Activated CD4-positive, alpha-beta T cell treated with anti-CD3 and anti-CD28 coated beads for 4 hours (primary cell): ENCODE data around the gene CCDC134.
A peak's percentile ranks its signal among the peaks of the same experiment; 100 is the strongest.

ENCODE experiments used
- DNase-seq, 2 donors: peaks; one replicate each; pipeline ENCODE4 v3.0.0-alpha.2; 2020

CCDC134 gene

GRCh38 chr22:41800348-41801146, at the start of gene CCDC134:
Gene CCDC134 (plus strand): TSS chr22:41800679. CDS start chr22:41808891, 8,212 bp downstream.
- DNase-seq: peak; percentile 84 to 87

DNA sequence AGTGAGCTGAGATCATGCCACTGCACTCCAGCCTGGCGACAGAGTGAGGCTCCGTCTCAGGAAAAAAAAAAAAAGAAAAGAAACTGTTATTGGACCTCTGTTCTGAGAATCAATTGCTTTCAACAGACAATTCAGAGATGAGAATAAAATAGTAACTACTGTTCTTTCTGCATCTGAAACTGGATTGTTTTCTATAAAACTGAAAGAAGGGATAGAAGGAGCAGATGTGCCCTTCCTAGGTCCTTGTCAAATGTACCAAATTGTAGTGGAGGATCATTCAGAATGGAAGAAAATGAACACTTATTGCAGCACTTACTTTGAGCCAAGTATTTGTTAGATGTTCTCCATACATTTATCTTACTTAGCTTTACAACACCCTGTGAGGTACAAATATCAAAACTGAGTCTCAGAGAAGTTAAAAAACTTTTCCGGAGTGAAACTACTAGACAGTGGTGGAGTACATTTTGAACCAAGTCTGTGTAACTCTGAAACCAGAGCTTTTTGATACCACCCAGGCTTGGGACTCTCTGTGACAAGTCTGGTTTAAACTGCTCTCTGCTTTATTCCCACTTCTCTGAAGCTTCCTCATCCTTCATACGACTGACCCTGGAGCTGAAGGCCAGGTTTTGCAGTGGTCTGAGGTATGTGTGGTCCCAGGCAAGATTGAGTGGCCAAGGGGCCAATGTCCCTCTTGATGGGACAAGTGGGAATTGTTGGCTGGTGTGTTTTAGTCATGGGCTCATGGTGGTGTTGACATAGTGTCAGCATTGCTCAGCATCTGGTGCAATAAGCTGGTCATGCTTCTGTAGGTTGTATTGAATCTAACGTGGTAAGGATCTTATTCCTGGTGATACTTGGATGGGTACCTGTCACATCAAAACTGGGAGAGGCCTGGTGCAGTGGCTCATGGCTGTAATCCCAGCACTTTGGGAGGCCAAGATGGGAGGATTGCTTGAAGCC, 48.2 kb upstream of the CCDC134 start:
- no peak for DNase-seq

DNA sequence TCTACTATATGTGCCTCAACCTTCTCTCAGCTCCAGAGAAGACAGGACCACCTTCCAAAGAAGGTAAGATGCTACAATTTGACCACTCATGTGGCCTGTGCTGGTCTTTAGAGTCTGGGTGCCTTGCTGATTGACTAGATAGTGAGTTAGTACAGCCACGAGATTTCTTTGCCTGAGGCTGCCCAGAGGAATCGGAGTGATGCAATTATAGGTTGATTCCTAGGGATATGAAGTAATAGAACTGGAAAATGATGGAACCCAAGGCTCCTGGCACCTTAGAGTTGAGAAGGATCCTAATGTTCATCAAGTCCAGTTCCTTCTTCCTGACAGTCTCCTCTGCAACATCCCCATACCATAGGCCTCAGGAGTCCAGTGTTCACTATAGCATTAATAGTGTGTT, 46.5 kb upstream of the CCDC134 start:
- no peak for DNase-seq

DNA sequence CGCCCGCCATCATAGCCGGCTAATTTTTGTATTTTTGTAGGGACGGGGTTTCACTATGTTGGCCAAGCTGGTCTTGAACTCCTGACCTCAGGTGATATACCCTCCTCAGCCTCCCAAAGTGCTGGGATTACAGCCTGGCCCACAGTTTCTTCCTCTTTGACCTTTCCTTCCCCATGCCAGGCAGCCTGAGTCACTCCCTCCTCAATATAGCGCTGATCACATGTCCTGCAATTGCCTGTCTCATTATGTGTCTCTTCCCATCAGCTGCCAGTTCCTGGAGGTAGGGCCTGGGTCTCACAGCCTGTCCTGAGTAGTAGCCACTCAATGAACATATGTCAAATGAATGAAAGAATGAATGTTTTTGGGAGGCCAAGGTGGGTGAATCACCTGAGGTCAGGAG, 43.0 kb upstream of the CCDC134 start:
- DNase-seq: no peak

DNA sequence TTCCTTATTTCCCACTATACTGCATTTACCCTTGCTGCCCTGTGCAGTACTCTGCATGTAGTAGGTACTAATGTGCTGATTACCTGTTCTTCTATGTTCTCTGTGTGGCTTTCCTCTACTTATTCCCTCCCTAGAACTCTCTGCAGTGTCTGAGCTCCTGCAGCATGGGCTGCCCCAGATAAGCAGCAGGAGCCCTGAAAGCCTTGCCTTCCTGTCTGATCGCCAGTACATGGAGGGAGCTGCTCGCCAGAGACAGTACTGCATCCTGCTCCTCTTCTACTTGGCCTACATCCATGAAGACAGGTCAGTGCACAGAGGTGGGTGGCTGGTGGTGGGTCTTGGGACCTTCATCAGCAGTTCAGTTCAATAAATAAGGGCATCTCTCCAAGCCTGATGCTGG, 42.2 kb upstream of the CCDC134 start:
- DNase-seq: no peak

GRCh38 chr22:41762980-41763779, 37.3 kb upstream of the CCDC134 start:
- DNase-seq: peak in 1 of 2 donors; percentile 8

- no peak for DNase-seq
Measured at GRCh38 chr22:41766476-41766875, 34.0 kb upstream of the CCDC134 start.

GRCh38 chr22:41768430-41768829, 32.0 kb upstream of the CCDC134 start:
- DNase-seq: no peak

DNA sequence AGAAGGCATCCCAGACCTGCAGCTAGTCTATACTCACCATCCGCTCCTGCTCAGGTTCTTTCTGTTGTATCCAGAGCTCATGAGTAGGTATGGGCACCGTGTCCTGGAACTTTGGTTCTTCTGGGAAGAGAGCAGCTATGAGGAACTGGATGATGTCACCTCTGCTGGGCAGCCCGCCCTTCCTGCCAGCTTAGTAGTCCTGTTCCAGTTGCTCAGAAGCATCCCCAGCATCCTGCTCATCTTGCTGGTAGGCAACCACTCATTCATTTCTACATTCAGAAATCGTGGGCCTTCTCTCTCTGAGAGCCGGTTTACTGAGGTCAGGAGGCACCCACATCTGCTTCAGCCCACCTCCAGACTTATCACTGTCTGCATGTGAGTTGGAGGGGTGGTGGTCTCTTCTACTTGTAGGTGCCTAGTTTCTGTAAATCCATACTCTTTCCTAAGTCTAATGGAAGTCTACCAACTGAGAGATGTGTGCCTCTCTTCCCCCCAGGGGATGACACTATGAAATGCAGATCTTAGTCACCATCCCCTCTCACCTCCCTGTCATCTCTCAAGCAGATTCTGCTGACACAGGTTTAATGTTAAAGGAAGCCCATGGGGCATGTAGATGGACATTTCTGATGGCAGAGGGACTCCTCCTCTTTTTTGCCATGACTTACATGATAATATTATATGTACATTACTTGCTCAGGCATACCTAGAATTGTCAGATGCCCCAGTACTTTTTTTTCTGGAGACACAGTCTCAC, 29.6 kb upstream of the CCDC134 start:
- DNase-seq: no peak

DNA sequence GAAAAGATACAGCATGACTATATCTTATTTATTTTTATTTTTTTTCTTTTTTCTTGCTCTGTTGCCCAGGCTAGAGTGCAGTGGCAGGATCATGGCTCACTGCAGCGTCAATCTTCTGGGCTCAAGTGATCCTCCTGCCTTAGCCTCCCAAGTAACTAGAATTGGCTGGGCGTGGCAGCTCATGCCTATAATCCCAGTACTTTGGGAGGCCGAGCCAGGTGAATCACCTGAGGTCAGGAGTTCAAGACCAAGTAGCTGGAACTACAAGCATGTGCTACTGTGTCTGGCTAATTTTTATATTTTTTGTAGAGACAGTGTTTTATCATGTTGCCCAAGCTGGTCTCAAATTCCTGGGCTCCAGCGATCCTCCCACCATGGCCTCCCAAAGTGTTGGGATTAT, 28.3 kb upstream of the CCDC134 start:
- no peak for DNase-seq

DNA sequence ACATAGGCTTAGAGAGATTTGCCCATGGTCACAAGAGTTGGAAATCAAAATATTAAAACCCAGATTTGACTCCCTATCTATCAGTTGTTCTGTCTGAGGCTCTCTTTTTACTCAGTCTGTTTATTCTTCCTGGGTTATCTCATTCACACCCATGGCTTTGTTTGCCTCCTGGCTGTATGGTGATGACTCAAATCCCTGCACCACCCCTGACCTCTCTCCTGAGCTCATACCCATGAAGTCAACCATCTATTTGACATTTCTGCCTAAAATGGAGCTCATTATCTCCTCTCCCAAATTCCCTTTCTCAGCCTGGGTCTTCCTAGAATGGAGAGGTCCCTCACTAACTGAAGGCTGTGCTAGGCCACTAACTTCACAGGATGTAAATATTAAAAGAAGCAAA, 27.8 kb upstream of the CCDC134 start:
- no peak for DNase-seq

GRCh38 chr22:41775338-41775737, 25.1 kb upstream of the CCDC134 start:
- no peak for DNase-seq

- no peak for DNase-seq
Measured at GRCh38 chr22:41775976-41776375, 24.5 kb upstream of the CCDC134 start.

DNA sequence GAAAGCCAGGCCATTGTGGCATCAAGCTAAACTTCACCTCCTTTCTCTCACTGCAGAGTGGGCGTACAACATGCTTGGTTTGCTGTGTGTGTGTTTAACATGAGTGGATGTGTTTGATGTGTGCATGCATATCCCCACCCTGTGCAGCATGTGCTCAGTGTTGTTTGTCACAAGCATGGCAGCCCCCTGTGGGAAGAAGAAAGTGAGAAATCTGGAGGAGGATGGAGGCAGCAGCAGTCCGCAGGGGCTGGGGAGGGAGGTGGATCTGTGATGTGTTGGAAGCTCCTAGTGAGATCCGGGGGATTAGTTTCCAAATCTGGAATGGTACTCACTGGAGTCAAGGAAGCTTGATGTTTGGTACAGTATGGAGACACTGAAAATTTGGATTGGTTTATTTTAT, 24.1 kb upstream of the CCDC134 start:
- DNase-seq: no peak

DNA sequence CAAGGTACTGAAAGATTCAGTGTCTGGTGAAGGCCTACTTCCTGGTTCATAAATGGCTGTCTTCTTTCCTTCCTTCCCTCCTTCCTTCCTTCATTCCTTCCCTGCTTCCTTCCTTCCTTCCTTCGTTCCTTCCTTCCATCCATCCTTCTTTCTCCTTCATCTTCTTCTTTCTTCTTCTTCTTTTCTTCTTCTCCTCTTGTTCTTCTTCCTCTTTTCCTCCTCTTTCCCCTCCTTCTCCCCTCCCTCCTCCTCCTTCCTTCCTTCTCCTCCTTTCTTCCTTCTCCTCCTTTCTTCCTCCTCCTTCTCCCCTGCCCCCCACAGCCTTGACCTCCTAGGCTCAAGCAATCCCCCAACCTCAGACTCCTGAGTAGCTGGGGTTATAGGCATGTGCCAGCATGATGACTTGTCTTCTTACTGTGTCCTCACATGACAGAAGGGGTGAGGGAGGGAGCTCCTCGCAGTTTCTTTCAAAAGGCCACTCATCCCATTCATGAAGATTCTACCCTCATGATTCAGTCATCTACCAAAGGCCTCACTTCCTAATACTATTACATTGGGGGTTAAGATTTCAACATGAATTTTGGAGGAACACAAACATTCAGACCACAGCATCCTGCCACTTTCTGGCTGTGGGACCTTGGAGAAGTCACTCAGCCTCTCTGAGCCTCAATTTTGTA, 22.6 kb upstream of the CCDC134 start:
- DNase-seq: no peak

DNA sequence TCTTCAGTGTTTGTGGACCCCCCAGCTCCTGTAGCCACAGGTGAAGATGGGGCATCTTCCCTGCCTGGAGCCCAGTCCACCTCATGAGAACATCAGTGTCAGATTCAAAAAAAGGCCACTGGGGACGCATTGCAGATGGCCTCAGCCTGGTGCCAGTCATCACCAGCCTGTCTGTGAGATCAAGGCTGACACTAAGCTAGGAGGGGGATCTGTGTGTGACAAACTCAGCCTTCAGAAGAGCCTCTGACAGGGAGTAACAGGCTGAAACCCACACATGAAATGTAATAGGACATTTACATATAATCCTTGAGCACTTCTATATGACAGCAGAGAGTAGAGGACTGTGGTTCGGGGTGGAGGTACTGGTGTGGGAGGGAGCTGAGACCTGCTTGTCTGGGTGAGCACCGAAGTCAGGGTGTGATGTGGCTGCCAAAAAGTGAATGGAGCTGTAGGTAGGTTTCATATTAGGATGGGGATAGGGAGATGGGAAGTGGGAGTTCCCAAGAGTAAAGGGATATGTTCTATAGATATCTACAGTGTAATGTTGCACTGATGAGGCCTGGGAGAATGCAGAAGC, 20.5 kb upstream of the CCDC134 start:
- peak; percentile 11 to 14 for DNase-seq

DNA sequence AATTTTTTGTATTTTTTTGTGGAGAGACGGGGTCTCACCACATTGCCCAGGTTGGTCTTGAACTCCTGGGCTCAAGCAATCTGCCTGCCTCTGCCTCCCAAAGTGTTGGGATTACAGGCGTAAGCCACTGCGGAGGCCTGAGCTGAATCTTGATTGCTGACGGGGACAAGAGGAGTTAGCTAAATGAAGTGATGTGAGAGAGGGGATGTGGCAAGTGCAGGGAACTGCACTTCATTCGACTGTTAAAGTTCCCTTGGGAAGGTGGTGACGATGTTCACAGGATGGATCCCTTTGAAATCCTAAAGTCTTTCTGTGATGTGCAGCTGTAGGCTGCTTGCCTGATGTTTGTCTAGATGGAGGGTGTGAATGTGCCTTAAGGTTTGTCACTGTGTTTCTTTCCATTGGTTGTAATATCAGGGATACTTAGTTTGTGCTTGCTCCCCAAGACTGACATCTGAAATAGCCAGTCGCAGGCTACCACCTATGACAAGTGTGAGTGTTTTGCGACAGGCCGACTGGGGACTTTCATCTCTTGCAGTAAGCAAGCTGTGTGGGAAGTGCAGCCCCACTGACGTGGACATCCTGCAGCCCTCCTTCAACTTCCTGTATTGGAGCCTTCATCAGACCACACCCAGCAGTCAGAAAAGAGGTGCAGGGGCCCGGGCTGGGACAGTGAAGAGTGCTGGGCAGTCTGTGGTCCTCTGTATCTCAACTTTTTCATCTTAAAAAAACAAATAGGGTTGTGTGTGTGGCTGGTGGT, 19.6 kb upstream of the CCDC134 start:
- DNase-seq: peak; percentile 76 to 80

DNA sequence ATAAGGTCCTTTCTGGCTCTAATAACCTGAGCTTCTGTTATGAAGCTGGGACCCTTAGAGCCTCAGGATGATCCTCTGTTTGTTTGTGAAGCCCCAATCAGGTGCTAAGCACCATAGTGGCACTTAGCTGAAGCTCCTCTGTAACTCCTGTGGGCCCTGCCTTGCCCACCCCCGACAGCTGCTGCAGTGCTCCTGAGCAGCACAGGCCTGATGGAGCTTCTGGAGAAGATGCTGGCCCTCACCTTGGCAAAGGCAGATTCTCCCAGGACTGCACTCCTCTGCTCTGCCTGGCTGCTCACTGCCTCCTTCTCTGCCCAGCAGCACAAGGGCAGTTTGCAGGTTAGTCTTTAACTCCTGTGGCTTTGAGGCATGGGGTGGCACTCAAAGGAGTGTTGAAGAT, 19.0 kb upstream of the CCDC134 start:
- DNase-seq: no peak

DNA sequence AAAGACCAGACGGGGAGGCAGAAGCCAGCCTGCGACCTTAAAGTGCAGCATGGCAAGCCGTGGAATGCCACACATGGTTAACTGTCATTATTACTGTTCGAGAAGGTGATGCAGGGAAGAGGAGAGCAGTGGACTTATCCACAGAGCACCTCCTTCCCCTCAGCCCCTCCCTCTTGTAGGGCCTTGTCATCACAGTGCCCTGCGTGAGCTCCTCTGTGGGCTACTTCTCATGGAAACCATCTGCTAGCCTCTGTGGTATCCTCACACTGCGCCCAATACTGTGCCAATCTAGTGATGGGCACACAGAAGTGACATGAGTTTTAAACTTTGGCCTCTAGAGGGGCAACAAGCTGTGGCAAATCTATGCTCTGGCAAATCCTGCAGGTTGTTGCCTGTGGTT, 18.2 kb upstream of the CCDC134 start:
- DNase-seq: peak in 1 of 2 donors; percentile 12

- no peak for DNase-seq
Measured at GRCh38 chr22:41782751-41783150, 17.7 kb upstream of the CCDC134 start.
